GM18507 (cell line): Measurements from ENCODE around the gene MYB.
A peak's percentile ranks its signal among the peaks of the same experiment; 100 is the strongest.

ENCODE experiments used
- DNase-seq: peaks from one replicate; pipeline ENCODE4 v3.0.0; 2011; ENCODE audit warnings: low read depth; ENCODE audit not compliant: insufficient read length; ENCODE audit errors: extremely low spot score
- FAIRE-seq: peaks from 2 replicates; lab custom pipeline; 2011; peaks lifted over from hg19 to GRCh38; lab: Jason Lieb, UNC

MYB gene

DNA sequence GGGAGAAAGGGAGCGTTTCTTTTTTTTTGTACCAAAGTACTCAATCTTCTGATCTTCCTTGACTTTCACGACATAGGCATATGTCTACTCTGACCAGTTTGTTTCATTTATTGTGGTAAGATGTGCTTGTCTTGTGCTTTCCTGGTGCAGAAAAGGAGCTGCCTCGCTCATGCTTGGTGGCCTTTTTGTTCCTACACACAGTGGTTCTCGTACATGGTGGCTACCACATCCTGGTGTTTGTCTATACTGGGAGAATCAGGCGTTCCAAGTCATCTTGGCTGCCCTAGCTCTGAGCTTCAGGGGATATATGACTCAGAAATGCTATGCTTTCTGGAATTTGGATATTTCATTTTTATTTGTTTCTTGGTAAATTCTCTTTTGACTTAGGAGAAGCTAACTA is 31.8 kb downstream of the MYB start:
- no peak for FAIRE-seq
- no peak for DNase-seq

DNA sequence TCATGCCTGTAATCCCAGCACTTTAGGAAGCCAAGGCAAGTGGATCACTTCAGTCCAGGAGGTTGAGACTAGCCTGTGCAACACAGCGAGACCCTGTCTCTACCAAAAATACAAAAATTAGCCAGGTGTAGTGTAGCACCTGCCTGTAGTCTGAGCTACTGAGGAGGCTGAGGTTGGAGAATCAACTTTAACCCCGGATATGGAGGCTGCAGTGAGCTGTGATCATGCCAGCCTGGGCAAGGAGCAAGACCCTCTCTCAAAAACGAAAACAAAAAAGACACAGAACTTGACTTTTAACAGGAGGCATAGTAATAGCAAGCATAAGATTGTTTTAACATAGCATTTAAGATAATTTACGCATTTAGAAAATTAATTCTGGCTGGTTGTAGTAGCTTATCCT is 32.5 kb downstream of the MYB start:
- FAIRE-seq (no peak), DNase-seq (no peak)

DNA sequence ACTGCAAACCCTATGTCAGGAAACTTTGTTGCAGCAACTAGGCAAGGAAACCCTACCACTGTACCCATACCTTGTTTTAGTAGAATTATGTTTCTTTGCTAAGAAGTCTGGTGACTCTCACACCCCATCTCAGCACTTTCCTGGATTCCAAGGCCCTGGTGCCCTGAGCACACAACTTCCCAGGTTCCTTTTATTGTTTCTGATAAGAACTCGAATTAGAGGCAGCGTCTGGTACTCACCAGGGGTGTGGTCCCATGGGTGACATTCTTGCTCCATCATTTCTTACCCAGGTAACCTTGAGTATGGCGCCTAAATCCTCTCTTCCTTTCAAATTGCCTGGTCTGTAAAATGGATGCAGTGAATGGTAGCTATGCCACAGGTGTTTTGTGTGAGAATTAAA is 34.1 kb downstream of the MYB start:
- FAIRE-seq, result no peak
- DNase-seq, result no peak

DNA sequence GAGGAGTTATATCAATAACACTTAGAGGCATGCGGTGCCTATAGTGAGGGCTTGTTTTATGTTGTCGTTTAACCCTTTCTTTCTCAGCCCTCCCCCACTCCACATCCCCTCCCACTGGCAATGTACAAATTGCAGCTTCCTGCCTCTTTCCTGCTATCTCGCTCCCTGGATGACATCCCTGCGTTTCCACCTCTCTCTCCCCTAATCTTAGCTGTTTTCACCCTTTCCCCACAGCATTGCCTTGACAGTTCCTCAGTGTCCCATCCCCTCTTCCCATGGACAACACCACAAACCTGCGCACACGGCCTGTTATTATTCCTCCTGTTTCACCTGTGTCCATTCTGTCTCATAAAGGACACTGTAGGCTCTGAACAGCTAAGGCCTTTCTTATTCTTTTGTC is 34.5 kb downstream of the MYB start:
- FAIRE-seq, result no peak
- no peak for DNase-seq

DNA sequence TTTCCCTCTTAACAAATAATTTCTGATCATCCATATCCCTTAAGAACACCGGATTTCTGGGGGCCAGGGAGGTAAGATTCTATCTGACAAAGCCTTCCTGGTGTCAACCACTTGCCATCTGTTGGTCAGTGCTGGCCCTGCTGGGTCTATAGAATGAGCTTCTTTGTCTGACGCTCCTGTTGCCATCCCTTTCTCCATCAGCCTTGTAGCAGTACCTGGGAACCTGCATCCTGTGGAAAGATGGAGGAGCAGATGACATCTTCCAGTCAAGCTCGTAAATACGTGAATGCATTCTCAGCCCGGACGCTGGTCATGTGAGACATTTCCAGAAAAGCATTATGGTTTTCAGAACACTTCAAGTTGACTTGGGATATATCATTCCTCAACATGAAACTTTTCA is 36.6 kb downstream of the MYB start:
- no peak for FAIRE-seq

DNA sequence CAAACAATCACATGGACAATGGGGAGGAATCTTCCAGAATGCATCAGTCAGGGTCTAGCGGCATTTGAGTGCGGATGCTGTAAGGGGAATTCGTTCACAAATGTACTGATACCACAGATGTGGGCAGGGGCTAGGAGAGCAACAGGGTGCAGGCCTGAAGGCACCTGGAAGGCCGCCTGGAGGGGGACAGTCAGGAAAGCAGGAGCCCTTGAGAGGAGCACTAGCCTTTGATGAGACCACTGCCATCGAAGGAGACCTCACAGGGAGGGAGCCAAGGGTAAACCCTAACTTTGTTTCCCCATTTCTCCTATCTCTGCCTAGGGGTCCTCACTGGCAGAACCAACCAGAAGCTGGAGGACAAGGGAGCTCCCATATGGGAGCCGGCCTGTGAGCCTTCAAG is 38.2 kb downstream of the MYB start:
- no peak for FAIRE-seq
- DNase-seq, result no peak

More for the DNA sequence above, 36.6 kb downstream of the MYB start:
- no peak for DNase-seq

DNA sequence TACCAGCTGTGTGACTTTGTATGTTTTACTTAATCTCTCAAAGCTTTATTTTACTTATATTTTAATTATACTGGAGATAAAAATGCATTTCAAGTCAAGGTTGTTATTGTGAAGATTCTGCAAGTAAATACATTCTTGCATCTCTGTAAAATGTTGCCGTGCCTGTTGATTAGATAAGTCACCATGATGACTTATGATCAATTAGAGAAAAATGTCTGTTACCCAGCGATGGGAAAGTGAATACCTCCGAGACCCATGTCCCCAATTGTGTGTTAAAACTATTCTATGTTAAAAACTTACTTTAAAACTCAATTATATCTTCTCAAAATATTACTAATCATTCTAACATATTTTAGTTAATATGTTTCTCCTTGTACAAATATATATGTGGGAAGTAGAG is 39.9 kb downstream of the MYB start:
- no peak for FAIRE-seq
- DNase-seq, result no peak

DNA sequence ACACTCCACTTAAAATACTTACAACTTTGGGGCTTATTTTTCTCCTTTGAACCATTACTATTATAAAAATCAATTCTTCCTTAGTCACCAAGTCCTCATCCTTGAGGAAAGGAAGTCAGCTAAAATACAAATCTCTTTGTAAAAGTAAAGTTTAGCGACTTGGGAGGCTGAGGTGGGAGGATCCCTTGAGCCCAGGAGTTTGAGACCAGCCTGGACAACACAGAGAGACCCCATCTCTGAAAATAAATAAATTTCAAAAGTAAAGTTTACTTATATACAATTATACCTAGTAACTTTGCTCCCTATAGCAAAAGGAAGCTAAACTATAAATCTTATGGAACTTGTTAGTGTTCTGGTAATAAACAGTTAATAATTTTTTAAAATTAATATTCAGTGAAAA is 40.4 kb downstream of the MYB start:
- no peak for DNase-seq
- no peak for FAIRE-seq

DNA sequence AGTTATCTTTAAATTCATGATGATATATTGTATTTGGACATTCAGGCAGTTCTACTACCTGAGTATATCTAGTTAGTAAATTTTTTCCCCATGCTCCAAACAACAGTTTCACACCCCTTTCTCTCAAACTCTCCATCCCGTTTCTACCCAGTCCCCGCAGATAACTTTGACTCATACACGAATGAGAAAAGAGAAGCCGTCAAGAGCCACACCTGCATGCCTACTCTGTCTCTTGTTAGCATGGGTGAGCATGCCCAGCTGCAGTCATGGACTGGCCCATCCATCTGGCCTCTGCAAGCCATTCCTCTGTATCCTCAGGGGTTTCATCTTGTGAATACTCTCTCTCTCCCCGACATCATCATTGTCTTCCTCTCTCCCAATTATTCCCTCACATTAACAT is 41.5 kb downstream of the MYB start:
- FAIRE-seq (no peak), DNase-seq (no peak)

DNA sequence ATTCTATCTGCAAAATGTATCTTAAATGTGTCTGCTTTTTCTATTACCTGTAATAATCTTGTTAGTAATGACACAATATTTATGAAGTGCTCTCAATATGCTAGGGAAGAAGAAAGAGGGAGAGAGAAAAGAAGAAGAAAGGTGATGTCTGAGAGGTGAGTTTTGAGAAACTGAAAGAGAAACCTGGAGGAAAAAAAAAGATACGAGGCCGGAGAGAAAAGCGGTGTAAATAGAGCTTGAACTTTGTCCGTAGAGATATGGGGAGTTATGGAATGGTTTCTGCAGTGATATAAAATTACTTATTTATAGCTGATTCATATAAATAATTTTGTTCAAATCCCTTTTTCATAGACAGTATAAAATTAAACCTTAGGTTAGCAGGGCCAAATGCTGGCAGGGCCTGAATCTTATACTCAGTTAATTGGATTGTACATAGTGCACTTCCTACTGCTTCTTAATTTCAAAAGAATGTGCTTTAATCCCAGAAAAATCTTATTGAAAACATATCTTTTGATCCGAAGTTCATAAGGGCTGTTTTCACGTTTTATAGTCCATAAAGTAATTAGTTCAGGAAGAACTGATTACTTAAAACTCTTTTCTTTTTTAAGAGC is 43.0 kb downstream of the MYB start:
- DNase-seq (no peak), FAIRE-seq (peak; percentile 61)

DNA sequence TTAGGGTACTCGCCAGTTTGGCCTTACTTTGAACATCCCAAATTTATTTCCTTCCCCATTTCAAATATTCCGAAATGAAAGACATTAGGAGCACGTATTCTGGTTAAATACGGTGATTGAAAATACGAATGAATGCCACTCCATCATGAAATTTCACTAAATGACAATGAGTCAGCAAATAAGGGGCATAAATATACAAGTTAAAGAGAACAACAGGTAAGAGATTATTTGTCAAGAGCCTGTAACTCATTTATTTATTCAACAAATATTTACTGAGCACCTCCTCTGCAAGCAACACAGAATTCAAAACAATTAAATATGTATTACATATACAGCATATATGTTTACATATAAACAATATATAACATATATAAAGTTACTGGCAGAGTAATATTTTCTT is 44.8 kb downstream of the MYB start:
- DNase-seq, result no peak
- no peak for FAIRE-seq

DNA sequence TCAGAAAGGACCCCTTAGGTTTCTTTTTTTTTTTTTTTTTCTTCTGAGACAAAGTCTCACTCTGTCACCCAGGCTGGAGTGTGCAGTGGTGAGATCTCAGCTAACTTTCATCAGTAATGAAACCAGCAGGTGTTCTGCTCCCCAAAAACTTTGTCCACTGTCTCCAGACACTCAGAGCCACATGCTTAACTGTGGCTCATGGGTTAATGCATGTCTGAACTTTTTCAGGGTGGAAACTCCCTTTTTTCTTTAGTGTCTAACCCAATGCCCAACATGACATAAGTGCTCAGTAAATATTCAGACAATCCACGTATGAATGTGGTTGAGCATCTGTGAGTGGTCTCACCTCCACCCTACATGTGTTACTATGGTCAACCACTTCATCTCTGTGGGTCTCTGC is 45.4 kb downstream of the MYB start:
- DNase-seq (no peak), FAIRE-seq (peak; percentile 92)

DNA sequence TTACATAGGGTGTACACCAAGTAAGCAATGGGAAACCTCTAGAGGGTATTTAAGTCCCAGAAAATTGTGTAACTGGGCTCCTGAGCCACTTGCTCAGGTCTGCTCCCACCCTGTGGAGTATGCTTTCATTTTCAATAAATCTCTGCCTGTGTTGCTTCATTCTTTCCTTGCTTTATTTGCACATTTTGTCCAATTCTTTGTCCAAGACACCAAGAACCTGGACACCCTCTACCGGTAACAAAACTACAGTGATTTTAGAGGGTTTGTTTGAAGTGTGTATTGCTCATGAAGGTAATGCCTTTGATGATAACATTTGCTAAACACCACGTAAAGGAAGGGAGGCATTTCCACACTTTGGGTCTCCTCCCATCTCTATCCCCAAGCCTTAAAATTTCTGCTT is 46.2 kb downstream of the MYB start:
- no peak for DNase-seq
- FAIRE-seq, result peak; percentile 56

DNA sequence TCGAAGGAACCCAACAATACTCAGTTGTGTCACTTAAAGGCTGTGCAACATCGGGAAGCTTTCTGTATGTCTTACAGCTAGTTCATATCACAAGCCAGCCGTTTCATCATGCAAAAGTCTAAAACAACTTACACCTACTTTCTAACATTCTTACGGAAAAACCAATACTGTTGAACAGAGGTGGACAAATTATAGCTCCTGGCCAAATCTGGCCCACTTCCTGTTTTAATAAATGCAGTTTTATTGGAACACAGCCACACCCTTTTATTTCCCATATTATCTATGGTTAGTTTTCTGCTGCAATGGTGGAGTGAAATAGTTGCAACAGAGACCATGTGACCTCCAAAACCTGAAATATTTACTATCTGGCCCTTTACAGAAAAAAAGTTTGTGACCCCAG is 46.6 kb downstream of the MYB start:
- no peak for FAIRE-seq

DNA sequence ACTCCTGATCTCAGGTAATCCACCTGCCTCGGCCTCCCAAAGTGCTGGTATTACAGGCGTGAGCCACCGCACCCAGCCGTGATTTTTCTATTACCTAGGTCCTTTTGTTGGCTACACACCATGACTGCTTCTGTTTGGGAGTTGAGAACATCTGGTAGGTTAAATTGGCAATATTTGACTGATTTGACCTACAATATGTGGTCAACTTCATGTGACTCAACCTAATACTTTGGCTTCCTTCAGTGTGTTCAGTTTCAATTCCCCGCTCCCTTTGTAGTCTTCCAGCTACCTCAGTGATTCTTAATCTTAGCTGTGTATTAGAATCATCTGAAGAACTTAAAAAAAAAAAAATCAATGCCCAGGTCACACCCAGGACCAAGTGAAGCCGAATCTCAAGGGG is 47.4 kb downstream of the MYB start:
- peak; percentile 92 for FAIRE-seq

More for the DNA sequence above, 46.6 kb downstream of the MYB start:
- DNase-seq, result no peak

DNA sequence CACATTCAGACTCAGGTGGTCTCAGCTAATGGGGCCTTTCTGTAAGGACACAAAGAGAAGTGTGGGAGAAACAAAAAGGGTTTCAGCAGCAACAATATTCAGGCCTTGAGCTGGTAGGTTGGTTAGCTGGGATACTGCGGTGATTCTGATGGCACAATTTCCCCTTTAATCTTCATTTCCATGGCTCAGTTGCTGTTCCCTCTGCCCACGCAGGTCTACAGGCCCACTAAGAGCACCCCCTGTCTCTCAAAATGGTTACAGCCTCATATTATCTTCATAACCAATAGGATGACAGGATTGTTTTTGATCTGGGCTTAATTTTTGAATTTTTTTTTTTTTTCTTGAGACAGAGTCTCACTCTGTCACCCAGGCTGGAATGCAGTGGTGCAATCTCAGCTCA is 48.9 kb downstream of the MYB start:
- FAIRE-seq (no peak), DNase-seq (no peak)

More for the DNA sequence above, 47.4 kb downstream of the MYB start:
- DNase-seq, result no peak

DNA sequence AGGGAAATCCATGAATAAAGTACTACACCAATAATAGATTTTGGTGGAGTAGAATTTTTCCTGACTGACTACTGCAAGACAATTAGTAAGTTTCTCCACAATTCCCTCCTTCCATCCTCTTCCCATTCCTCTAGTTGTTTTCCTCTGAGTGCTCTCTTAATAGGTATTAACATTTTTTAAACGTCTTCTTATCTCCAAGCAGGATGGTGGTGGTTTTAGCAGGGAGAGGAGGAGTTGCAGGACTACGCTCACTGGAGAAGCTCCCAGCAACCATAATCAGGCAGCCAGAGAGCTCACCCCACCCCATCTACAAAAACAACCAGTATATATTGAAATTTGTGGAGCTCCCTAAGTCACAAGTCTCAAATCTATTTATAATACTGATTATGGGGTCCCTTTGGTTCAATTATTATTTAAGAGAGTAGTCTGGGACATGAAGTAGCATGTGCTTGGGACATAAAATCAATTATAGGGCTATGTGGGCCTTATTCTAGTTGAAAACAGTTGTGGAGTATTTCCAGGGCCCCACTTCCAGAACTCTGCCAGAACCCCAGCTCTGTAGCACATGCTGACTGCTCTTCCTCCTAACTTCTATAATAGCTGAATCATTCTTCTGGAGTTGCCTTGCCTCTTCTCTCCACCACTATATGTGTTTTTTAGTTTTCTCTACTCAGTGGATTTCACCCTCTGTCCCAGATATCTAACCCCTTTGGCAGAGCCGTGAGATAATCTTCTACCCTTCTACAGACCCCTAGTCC is 49.8 kb downstream of the MYB start:
- DNase-seq (no peak), FAIRE-seq (peak; percentile 5)

DNA sequence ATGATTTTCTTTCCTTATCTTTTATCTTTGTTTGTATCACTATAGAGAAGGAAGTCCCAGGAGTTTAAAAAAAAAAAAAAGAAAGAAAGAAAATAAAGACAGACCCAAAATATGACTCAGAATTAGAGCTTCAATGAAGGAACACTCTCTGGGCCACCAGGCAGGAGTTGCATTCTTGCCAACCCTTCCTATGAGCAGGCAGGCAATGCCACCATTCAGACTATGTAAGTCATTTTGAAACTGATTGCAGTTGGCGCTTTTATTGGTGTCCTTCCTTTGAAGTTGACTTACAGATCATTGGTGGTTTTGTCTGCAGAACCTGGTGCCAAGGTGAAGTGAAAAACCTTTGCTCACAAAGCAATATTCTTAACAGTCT is 50.3 kb downstream of the MYB start:
- no peak for DNase-seq
- peak; percentile 87 for FAIRE-seq

DNA sequence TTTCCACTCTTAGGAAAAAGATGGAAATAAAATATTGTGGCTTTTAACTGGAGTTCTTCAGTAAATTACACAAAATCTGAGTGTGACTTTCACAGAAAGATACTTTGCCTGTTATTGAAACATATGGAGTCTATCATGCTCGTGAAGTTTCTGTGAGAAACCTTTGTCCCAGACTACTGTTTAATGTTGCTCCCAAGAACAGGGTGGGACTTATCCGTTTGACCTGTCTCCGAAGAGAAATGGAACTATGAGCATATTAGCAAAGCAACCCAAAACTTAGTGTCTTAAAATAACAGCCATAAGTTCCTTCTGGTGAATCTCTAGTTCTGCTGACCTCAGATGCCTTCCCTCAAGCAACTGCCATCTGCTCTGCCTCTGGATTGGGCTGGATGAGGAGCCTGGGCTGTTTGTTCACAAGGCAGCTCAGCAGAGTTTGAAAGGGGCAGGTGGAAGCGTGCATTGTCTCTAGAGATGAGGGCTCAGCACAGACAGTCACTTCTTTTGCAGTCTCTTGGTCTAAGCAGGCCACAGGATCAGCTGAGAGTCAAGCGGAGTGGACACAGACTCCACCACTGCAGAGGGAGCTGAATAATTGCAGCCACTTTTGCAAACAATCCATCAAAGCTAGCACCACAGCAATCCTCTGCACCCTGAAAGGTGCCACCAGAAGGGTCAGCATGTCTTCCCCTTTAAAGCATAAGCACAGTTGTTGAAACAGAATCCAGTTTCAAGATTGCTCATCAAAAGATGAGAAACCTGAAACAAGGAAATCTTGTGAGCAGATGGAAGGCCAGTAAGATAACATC is 52.8 kb downstream of the MYB start:
- DNase-seq (no peak), FAIRE-seq (peak; percentile 65)

DNA sequence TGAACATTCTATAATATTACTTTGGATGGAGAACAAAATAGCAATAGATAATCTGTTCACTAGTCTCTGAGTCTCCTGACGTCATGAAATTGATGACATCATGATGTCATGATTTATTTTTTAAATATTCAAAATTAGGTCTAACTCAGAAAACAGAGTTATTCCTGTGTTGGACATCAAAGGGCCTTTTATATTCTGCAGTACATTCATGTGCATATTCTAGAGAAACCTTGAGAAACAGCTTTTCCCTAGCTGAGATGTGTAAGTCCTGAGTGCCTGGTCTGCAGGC is 53.3 kb downstream of the MYB start:
- no peak for FAIRE-seq
- no peak for DNase-seq

DNA sequence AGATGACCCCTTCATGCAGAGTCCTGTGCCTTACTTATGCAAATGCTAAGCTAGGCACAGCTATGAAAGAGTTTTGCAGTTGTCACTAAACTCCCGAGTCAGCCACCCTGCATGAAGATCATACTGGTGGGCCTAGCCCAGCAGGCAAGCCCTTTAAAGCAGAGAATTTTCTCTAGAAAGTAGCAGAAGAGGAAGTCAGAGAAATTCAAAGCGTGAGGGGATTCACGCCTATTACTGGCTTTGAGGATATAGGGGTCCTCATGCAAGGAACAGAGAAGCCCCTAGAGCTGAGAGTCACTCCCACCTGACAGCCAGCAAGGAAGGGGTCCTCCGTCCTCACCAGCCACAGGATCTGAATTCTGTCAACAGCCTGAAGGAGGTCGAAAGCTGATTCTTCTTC is 54.6 kb downstream of the MYB start:
- DNase-seq (no peak), FAIRE-seq (no peak)
